PFSK-1 (cell line): ENCODE data around the gene PTPRN2.

Experiments
- FOXP2 ChIP-seq: optimal IDR thresholded peaks from 2 replicates; pipeline ENCODE3; 2011; ENCODE audit warnings: borderline replicate concordance, control low read depth, inconsistent platforms; ENCODE audit not compliant: insufficient read depth; ENCODE audit errors: extremely low read length, extremely low read depth
- POLR2AphosphoS5 ChIP-seq: IDR thresholded peaks from 2 replicates; pipeline ENCODE4 v1.6.1; 2012; ENCODE audit warnings: low read depth, mild to moderate bottlenecking, control low read depth, low read length, moderate library complexity
- SIN3A ChIP-seq: IDR thresholded peaks from 2 replicates; pipeline ENCODE4 v1.6.1; 2012; ENCODE audit warnings: mild to moderate bottlenecking, low read length, moderate library complexity, borderline replicate concordance; ENCODE audit not compliant: insufficient read depth
- TAF1 ChIP-seq: IDR thresholded peaks from 2 replicates; pipeline ENCODE4 v1.6.1; 2012; ENCODE audit warnings: low read length, control low read depth, borderline replicate concordance; ENCODE audit not compliant: insufficient read depth
- TF ChIP-seq, protein P1 (sequence below), 2 experiments: IDR thresholded peaks; 2 replicates each; pipeline versions ENCODE4 v1.6.1 to v1.8.0; 2011 to 2012; ENCODE audit warnings: low read depth in 2 of 2, low read length in 2 of 2, control low read depth in 1 of 2, inconsistent platforms in 1 of 2, mild to moderate bottlenecking in 1 of 2, moderate library complexity in 1 of 2; ENCODE audit not compliant: insufficient read depth in 1 of 2

The PTPRN2 gene

DNA sequence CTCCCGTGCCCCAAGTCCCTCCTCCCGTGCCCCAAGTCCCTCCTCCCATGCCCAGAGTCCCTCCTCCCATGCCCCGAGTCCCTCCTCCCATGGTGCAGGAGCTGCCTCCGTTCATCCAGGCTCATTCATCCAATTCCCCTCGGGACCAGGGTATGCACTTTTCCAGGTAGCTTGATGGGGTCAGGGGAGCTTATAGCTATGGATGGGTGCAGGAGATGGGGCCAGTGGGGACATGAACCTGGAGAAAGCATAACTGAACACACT, 201.3 kb downstream of the PTPRN2 start:
- no peak for TF ChIP-seq FOXP2
- no peak for TF ChIP-seq POLR2AphosphoS5
- TF ChIP-seq, protein P1, sequence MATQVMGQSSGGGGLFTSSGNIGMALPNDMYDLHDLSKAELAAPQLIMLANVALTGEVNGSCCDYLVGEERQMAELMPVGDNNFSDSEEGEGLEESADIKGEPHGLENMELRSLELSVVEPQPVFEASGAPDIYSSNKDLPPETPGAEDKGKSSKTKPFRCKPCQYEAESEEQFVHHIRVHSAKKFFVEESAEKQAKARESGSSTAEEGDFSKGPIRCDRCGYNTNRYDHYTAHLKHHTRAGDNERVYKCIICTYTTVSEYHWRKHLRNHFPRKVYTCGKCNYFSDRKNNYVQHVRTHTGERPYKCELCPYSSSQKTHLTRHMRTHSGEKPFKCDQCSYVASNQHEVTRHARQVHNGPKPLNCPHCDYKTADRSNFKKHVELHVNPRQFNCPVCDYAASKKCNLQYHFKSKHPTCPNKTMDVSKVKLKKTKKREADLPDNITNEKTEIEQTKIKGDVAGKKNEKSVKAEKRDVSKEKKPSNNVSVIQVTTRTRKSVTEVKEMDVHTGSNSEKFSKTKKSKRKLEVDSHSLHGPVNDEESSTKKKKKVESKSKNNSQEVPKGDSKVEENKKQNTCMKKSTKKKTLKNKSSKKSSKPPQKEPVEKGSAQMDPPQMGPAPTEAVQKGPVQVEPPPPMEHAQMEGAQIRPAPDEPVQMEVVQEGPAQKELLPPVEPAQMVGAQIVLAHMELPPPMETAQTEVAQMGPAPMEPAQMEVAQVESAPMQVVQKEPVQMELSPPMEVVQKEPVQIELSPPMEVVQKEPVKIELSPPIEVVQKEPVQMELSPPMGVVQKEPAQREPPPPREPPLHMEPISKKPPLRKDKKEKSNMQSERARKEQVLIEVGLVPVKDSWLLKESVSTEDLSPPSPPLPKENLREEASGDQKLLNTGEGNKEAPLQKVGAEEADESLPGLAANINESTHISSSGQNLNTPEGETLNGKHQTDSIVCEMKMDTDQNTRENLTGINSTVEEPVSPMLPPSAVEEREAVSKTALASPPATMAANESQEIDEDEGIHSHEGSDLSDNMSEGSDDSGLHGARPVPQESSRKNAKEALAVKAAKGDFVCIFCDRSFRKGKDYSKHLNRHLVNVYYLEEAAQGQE (IDR thresholded peaks at IDR 0.05; ENCODE audit: insufficient read depth in 1 of 2, low read depth in 2 of 2, low read length in 2 of 2) = no peak
- no peak for TF ChIP-seq SIN3A

DNA sequence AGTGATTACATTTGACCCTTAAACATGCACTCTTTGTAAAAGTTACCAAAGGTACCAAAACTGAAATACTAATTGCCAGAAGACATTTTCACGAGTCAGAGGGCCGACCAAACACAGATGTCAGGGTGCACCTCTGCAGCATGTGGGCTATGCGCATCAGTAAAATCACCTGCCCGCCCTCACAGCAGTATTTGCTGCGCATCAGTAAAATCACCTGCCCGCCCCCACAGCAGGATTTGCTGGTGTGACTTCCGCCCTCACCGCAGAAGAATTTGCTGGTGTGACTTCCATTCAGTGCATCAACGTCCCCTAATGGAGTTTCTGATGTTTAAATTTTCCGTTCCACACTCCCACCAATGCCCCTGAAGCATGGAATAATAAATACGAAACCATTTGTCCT, 202.9 kb downstream of the PTPRN2 start:
- no peak for TF ChIP-seq SIN3A
- TF ChIP-seq POLR2AphosphoS5 = no peak
- TF ChIP-seq, protein P1 (IDR thresholded peaks at IDR 0.05; ENCODE audit: insufficient read depth in 1 of 2, low read depth in 2 of 2, low read length in 2 of 2) = no peak
- no peak for TF ChIP-seq FOXP2
- no peak for TF ChIP-seq TAF1

DNA sequence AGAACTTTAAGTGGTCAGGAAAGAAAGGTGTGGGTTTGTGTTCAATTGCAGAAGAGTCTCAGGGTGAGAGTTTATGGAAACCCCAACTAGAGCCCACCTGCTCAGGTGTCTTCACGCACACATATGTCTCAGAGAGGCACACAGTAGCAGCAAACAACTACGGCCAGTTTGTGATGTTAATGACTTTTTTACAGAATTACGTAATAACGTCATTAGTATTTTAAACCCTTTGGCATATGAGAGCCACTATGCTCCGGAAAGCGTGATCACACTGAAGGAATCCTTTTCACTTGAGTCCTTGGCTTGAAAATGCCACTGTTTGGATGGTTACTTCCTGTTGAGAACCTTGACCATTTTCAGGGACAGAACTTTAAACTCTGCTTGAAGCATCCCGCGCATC, 204.0 kb downstream of the PTPRN2 start:
- TF ChIP-seq, protein P1 (IDR thresholded peaks at IDR 0.05; ENCODE audit: insufficient read depth in 1 of 2, low read depth in 2 of 2, low read length in 2 of 2) = no peak

DNA sequence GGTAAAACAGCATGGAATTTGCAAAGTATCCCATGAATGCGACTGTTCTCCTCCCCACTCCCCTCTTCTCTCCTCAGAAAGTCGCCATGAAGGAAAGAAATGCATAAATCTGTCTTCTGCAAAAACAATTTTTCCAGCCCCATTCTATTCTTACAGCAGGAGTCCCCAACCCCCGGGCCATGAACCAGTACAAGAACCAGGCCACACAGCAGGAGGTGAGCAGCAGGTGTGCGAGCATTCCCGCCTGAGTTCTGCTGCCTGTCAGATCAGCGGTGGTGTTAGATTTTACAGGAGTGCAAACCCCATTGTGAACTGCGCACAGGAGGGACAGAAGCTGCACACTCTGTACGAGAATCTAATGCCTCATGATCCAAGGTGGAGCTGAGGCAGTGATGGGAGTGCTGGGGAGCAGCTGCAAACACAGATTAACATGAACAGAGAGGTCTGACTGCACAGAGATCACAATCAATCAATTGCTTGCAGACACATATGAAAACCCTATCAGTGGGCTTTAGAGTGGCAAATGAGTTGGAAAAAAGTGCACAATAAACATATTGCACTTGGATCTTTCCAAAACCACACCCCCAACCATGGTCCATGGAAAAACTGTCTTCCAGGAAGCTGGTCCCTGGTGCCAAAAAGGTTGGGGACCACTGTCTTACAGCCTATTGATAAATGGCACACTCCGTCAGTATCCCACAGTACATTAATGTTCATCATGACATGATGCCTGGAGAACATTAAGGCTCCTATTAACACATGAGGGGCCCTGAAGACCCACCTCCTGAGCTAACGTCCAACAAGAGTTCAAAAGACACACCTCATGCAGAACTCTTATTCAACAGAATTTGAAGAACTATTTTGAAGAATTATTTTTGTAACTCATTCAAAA, 205.0 kb downstream of the PTPRN2 start:
- TF ChIP-seq, protein P1 (IDR thresholded peaks at IDR 0.05; ENCODE audit: insufficient read depth in 1 of 2, low read depth in 2 of 2, low read length in 2 of 2) = no peak
- TF ChIP-seq POLR2AphosphoS5 (no peak), SIN3A (no peak), TAF1 (no peak), FOXP2 (no peak)

DNA sequence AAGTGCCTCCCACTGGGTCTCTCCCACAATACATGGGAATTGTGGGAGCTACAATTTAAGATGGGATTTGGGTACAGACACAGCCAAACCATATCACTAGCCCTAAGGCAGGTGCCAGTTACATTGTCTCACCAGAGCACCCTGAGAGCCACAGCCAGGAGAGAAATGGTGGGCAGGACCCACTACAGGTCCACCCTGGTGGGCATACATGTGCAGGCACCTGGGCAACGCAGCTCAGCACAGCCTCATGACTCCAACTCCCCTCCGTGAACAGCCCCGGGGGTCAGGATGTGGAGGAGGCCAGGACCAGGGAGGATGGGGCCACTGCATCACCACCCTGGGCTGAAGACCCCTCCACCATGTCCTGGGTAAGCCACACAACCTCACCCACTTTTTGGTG, 205.7 kb downstream of the PTPRN2 start:
- TF ChIP-seq SIN3A (no peak), TAF1 (no peak), POLR2AphosphoS5 (no peak)
- TF ChIP-seq, protein P1 (IDR thresholded peaks at IDR 0.05; ENCODE audit: insufficient read depth in 1 of 2, low read depth in 2 of 2, low read length in 2 of 2) = no peak
